Brain microvascular endothelial cell (primary cell): ENCODE data around the gene DLG1.

Experiments used
- DNase-seq: peaks from one replicate; pipeline ENCODE4 v3.0.0-alpha.2; 2020
- H3K27ac ChIP-seq: fragments of 250-450 bp; sonication (Bioruptor Pico); 2 replicates; pipeline ENCODE4 v1.5.1; 2020; ENCODE audit warnings: mild to moderate bottlenecking, moderate library complexity
- H3K27me3 ChIP-seq: fragments of 250-450 bp; sonication (Bioruptor Pico); replicated peaks from 2 replicates; pipeline ENCODE4 v1.5.1; 2020; ENCODE audit warnings: mild to moderate bottlenecking
- H3K36me3 ChIP-seq: fragments of 250-450 bp; sonication (Bioruptor Pico); replicated peaks from 2 replicates; pipeline ENCODE4 v1.5.1; 2020; ENCODE audit warnings: mild to moderate bottlenecking
- H3K4me3 ChIP-seq: 2 replicates; pipeline ENCODE4 v1.5.1; 2011; ENCODE audit warnings: low read depth, mild to moderate bottlenecking, control low read depth, low read length, moderate library complexity
- CTCF ChIP-seq: IDR thresholded peaks from 2 replicates; pipeline ENCODE4 v1.5.1; 2011; ENCODE audit warnings: low read depth, mild to moderate bottlenecking, moderate library complexity, low read length, control low read depth, inconsistent platforms; ENCODE audit errors: missing control alignments
- in situ Hi-C: cut with HindIII; loops from 2 replicates; pipeline ENCODE4 v1.10.0; 2017; ENCODE audit warnings: low sequenced_read_pairs, low pct_ligation_motif_present

DLG1 gene

GRCh38 chr3:197021729-197022404 is 276.5 kb downstream of the DLG1 start:
- H3K4me3 ChIP-seq, result no peak overlapping the region
- no peak for DNase-seq
- H3K27ac ChIP-seq, result no peak overlapping the region
- H3K36me3 ChIP-seq, result no peaks in the 10 kb centered on the region
- H3K27me3 ChIP-seq, result no peaks in the 10 kb centered on the region
- in situ Hi-C loops, result no loop called here
- TF ChIP-seq CTCF, result no peak

- TF ChIP-seq CTCF, result no peak
- no peak for DNase-seq
- in situ Hi-C loops, result no loop called here
- H3K36me3 ChIP-seq, result no peaks in the 10 kb centered on the region
- no peak overlapping the region for H3K27ac ChIP-seq
- H3K27me3 ChIP-seq, result no peaks in the 10 kb centered on the region
- H3K4me3 ChIP-seq, result no peak overlapping the region
Observed at GRCh38 chr3:197021231-197021630, 277.2 kb downstream of the DLG1 start.

GRCh38 chr3:197019535-197019934 is 278.9 kb downstream of the DLG1 start:
- Histone ChIP-seq H3K4me3 (no peak overlapping the region), H3K27ac (no peak overlapping the region), H3K36me3 (no peaks in the 10 kb centered on the region), H3K27me3 (no peaks in the 10 kb centered on the region)
- in situ Hi-C loops, result no loop called here
- no peak for DNase-seq
- TF ChIP-seq CTCF, result no peak

- Histone ChIP-seq H3K4me3 (no peak overlapping the region), H3K27me3 (no peaks in the 10 kb centered on the region), H3K27ac (no peak overlapping the region), H3K36me3 (no peaks in the 10 kb centered on the region)
- no peak for TF ChIP-seq CTCF
- DNase-seq, result no peak
- in situ Hi-C loops, result no loop called here
Observed at GRCh38 chr3:197019021-197019420, 279.4 kb downstream of the DLG1 start.

GRCh38 chr3:197017003-197017402 is 281.4 kb downstream of the DLG1 start:
- in situ Hi-C loops, result no loop called here
- DNase-seq, result no peak
- no peak for TF ChIP-seq CTCF
- Histone ChIP-seq H3K27me3 (no peaks in the 10 kb centered on the region), H3K4me3 (no peak overlapping the region), H3K36me3 (no peaks in the 10 kb centered on the region), H3K27ac (no peak overlapping the region)
